ENCODE results near the gene RCE1. TPM values are rescaled to one million over a fixed set of nuclear protein-coding genes. Genes with fewer than 3 reads are reported as not detected.

RCE1 gene
- total RNA-seq, 1 experiment from 2014 or later = 52.5 TPM

GRCh38 chr11:66843776-66844495 is 695 bp downstream of the RCE1 start:
- H3K23ac ChIP-seq (ENCODE audit: insufficient read length, low read depth, low read length) = no peak overlapping the region

More at GRCh38 chr11:66843776-66844495, 695 bp downstream of the RCE1 start:
- H3K27me3 ChIP-seq (ENCODE audit: insufficient read depth, low read length) = no peaks in the 10 kb centered on the region
- H3K9me3 ChIP-seq (ENCODE audit: control insufficient read depth, low read depth, low read length) = no peaks in the 10 kb centered on the region
- H3K9ac ChIP-seq (ENCODE audit: extremely low read depth, insufficient read length, low read length) = peak overlapping the region; percentile 86
- H2BK120ac ChIP-seq (ENCODE audit: low read depth, low read length, poor library complexity, severe bottlenecking) = no peak overlapping the region
- H2AK5ac ChIP-seq (ENCODE audit: insufficient read length, low read length) = no peak overlapping the region
- peak overlapping the region; percentile 20 to 91 (median 88); a peak in 6 of 7 replicates for H3K27ac Mint-ChIP-seq
- H2BK20ac ChIP-seq (ENCODE audit: low read depth, low read length, poor library complexity, severe bottlenecking) = no peak overlapping the region
- peak overlapping the region; percentile 90 to 91 for H3K4me3 Mint-ChIP-seq
- no peak overlapping the region for H2BK15ac ChIP-seq (ENCODE audit: low read depth, low read length)
- H4K91ac ChIP-seq (ENCODE audit: insufficient read length, low read depth, low read length) = no peak overlapping the region
- no peak overlapping the region for H3K56ac ChIP-seq (ENCODE audit: insufficient read length, low read depth, low read length)
- H3K79me2 ChIP-seq (ENCODE audit: insufficient read depth, low read length) = peaks cover 10% of the 10 kb centered on the region; the same call in 1 of the 2 replicates
- H2AFZ ChIP-seq (ENCODE audit: low read length) = no peak overlapping the region
- H3K4me2 ChIP-seq (ENCODE audit: insufficient read depth, insufficient read length, low read length) = peak overlapping the region; percentile 56
- H3K9me3 Mint-ChIP-seq = no peaks in the 10 kb centered on the region
- peaks cover 13 to 60% (median 42%) of the 10 kb centered on the region in 3 experiments for H3K36me3 Mint-ChIP-seq (ENCODE audit: insufficient read depth in 1 of 3, low read depth in 3 of 3)
- no peak for DNase-seq
- H2BK12ac ChIP-seq (ENCODE audit: insufficient read length, low read depth, low read length) = no peak overlapping the region
- no peak for TF ChIP-seq CTCF (conservative IDR thresholded peaks at IDR 0.05)
- peaks cover 14 to 16% of the 10 kb centered on the region in 2 experiments for H3K4me1 Mint-ChIP-seq
- no peak overlapping the region for H2BK5ac ChIP-seq (ENCODE audit: insufficient read length, low read length)
- no peak overlapping the region for H3K27ac ChIP-seq (ENCODE audit: insufficient read length, low read depth, low read length)
- H3T11ph ChIP-seq (ENCODE audit: low read length) = no peak overlapping the region
- H4K20me1 ChIP-seq (ENCODE audit: control insufficient read depth, insufficient read depth, insufficient read length) = no peaks in the 10 kb centered on the region
- no CpG with 5 or more reads among the region's 16 CpGs for WGBS (ENCODE audit: extremely low coverage, insufficient read length, low lambda C conversion rate)
- peak overlapping the region; percentile 69 for H3K18ac ChIP-seq (ENCODE audit: insufficient read length, low read depth, low read length)
- no peak overlapping the region for H4K8ac ChIP-seq (replicated peaks; ENCODE audit: insufficient read length, low read depth, low read length)
- H3K4me1 ChIP-seq (ENCODE audit: insufficient read depth, low read length) = no peaks in the 10 kb centered on the region
- H3K14ac ChIP-seq (ENCODE audit: insufficient read depth, low read length) = peak overlapping the region; percentile 93; the same call in 1 of the 2 replicates
- H4K5ac ChIP-seq (ENCODE audit: insufficient read length, low read depth, low read length) = no peak overlapping the region
- peaks cover 7% of the 10 kb centered on the region for H3K79me1 ChIP-seq (ENCODE audit: insufficient read depth, low read depth, low read length, poor library complexity, severe bottlenecking)
- peaks cover 2% of the 10 kb centered on the region; the same call in 1 of the 2 replicates for H3K27me3 Mint-ChIP-seq (ENCODE audit: low read depth)
- H3K23me2 ChIP-seq (ENCODE audit: insufficient read length, low read depth, low read length, poor library complexity, severe bottlenecking) = peaks cover 5% of the 10 kb centered on the region
- no peak overlapping the region for H3K4ac ChIP-seq (ENCODE audit: low read depth, low read length)
